Uterus (tissue), 4 donors: ENCODE results near the gene FKBP5. TPM values are rescaled to one million over a fixed set of nuclear protein-coding genes. Genes with fewer than 3 reads are reported as not detected.

Experiments
- DNase-seq, 2 donors: peaks; one replicate each; pipeline ENCODE4 v3.0.0-alpha.2; 2019 to 2020
- H3K27ac ChIP-seq, 2 donors: fragments of 200-600 bp; sonication (generic); 1 replicate in 1 of 2; 2 replicates in 1 of 2; pipeline ENCODE4 v1.5.1; 2016 to 2018
- H3K27me3 ChIP-seq, 2 donors: fragments of 200-600 bp; sonication (generic); one replicate each; pipeline ENCODE4 v1.5.1; 2018 to 2019; ENCODE audit warnings: control low read depth in 1 of 2
- H3K36me3 ChIP-seq, 2 donors: fragments of 200-600 bp; sonication (generic); one replicate each; pipeline ENCODE4 v1.5.1; 2019; ENCODE audit warnings: control low read depth in 1 of 2
- H3K4me1 ChIP-seq, 2 donors: fragments of 200-600 bp; sonication (generic); one replicate each; pipeline ENCODE4 v1.5.1; 2018 to 2019; ENCODE audit warnings: control low read depth in 1 of 2
- H3K4me3 ChIP-seq, 2 donors: fragments of 200-600 bp; sonication (generic); 1 replicate in 1 of 2; 2 replicates in 1 of 2; pipeline ENCODE4 v1.5.1; 2018 to 2019; ENCODE audit warnings: mild to moderate bottlenecking in 1 of 2
- H3K9me3 ChIP-seq, 2 donors: fragments of 200-600 bp; sonication (generic); one replicate each; pipeline ENCODE4 v1.5.1; 2019; ENCODE audit warnings: control low read depth in 1 of 2
- POLR2A ChIP-seq, 2 donors: fragments of 450-650 bp; IDR thresholded peaks; one replicate each; pipeline ENCODE4 v1.6.1; 2016; ENCODE audit warnings: antibody characterized with exemption in 2 of 2, mild to moderate bottlenecking in 1 of 2, moderate library complexity in 1 of 2
- intact Hi-C: fragments of 100-400 bp; cut with DNase I; formaldehyde crosslinking; loops from one replicate; pipeline ENCODE4 v1.15.1; 2023; ENCODE audit warnings: low total_unique reads
- total RNA-seq, 4 donors: library from RNA; depleted of rRNA in 3 of 4; stranded (reverse); fragments of >200 nt in 3 of 4; gene quantifications; one replicate each; pipeline versions ENCODE4 v1.1.0 to v1.2.4, GENCODE V29; 2014 to 2023
- TF ChIP-seq, protein P1 (sequence below), 4 experiments: fragments of 200-600 bp in 2 of 4; fragments of 450-650 bp in 2 of 4; sonication (generic) in 2 of 4; IDR thresholded peaks; one replicate each; pipeline ENCODE4 v1.5.1; 2016 to 2019; ENCODE audit warnings: antibody characterized with exemption in 4 of 4, mild to moderate bottlenecking in 2 of 4, moderate library complexity in 1 of 4
- donor health status: DM: yes; HTN: yes; CAD: no.

Gene FKBP5
- total RNA-seq, 4 donors from 2014 or later: 35.1 to 197 (median 84.5) TPM

GRCh38 chr6:35724059-35724458 is 35.3 kb upstream of the FKBP5 start:
- Histone ChIP-seq H3K9me3 (no peaks in the 10 kb centered on the region), H3K27me3 (no peaks in the 10 kb centered on the region), H3K27ac (peak overlapping the region; percentile 98 to 100), H3K4me1 (peaks cover 14 to 28% of the 10 kb centered on the region in 2 donors), H3K4me3 (no peak overlapping the region), H3K36me3 (no peaks in the 10 kb centered on the region)
- no peak for DNase-seq
- TF ChIP-seq, protein P1, sequence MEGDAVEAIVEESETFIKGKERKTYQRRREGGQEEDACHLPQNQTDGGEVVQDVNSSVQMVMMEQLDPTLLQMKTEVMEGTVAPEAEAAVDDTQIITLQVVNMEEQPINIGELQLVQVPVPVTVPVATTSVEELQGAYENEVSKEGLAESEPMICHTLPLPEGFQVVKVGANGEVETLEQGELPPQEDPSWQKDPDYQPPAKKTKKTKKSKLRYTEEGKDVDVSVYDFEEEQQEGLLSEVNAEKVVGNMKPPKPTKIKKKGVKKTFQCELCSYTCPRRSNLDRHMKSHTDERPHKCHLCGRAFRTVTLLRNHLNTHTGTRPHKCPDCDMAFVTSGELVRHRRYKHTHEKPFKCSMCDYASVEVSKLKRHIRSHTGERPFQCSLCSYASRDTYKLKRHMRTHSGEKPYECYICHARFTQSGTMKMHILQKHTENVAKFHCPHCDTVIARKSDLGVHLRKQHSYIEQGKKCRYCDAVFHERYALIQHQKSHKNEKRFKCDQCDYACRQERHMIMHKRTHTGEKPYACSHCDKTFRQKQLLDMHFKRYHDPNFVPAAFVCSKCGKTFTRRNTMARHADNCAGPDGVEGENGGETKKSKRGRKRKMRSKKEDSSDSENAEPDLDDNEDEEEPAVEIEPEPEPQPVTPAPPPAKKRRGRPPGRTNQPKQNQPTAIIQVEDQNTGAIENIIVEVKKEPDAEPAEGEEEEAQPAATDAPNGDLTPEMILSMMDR (IDR thresholded peaks at IDR 0.05): no peak
- no peak for TF ChIP-seq POLR2A (IDR thresholded peaks at IDR 0.05)
- intact Hi-C loops: no loop called here

DNA sequence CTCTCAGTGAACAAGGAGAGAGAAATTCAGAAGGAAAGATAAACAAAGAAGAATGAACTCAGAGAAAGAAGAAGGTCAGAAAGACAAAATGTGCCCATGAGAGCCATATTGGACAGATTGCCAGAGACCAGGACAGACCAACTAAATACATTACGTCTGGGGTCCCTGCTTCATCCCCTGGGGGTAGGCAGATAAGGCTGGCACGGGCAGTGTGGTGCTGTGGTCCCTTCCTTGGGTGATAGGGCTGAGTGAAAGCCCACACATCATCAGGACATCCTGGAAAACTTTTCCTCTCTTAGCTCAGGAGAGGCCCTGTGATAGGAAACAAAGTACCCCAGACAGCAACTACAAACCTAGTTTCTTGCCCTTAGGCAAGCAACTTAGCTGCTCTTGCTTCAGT is 34.9 kb upstream of the FKBP5 start:
- Histone ChIP-seq H3K36me3 (no peaks in the 10 kb centered on the region), H3K9me3 (no peaks in the 10 kb centered on the region), H3K27ac (peak overlapping the region; percentile 98 to 100), H3K4me1 (peaks cover 10 to 24% of the 10 kb centered on the region in 2 donors), H3K27me3 (no peaks in the 10 kb centered on the region), H3K4me3 (no peak overlapping the region)
- intact Hi-C loops: no loop called here
- DNase-seq: no peak
- TF ChIP-seq POLR2A (IDR thresholded peaks at IDR 0.05): no peak
- TF ChIP-seq, protein P1 (IDR thresholded peaks at IDR 0.05): no peak

DNA sequence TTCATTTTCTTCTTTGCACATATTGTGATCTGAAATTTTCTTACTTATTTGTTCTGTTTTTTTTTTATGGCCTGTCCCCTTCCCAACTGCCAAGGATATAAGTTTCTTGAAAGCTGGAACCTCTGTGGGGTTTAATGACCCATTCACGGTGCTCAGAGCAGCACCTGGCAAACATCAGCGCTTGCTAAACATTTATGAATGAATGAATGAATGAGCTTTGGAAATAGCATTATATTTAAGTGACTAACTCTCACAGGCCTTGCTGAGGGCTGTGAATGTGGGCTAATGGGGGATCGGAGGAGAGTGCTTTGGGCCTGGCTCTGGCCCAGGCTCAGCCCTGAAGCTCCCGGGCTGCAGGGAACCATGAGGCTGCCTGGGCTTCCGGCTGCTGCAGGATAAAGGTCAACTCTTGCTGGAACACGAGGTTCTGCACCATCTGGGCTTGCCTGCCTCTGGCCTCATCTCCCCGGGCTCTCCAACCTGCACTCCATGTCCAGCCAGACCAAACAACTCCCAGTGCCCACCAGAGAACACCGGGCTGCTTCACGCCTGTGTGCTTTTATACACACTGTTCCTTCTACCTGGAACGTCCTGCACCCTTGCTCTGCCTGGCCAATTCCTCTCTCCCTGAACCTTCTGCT is 33.5 kb upstream of the FKBP5 start:
- Histone ChIP-seq H3K4me1 (peaks cover 10 to 20% of the 10 kb centered on the region in 2 donors), H3K4me3 (no peak overlapping the region), H3K27me3 (no peaks in the 10 kb centered on the region), H3K9me3 (no peaks in the 10 kb centered on the region), H3K36me3 (no peaks in the 10 kb centered on the region), H3K27ac (peak overlapping the region; percentile 20 to 32)
- TF ChIP-seq POLR2A (IDR thresholded peaks at IDR 0.05): no peak
- TF ChIP-seq, protein P1 (IDR thresholded peaks at IDR 0.05): no peak
- peak; percentile 52 to 67 for DNase-seq
- intact Hi-C loops: no loop called here

GRCh38 chr6:35719830-35720733 is 31.4 kb upstream of the FKBP5 start:
- no peaks in the 10 kb centered on the region for H3K9me3 ChIP-seq
- H3K4me3 ChIP-seq: no peak overlapping the region
- intact Hi-C loops: no loop called here
- peak overlapping the region; percentile 70 to 71 for H3K27ac ChIP-seq
- DNase-seq: peak in 1 of 2 donors; percentile 48
- peaks cover 0 to 4% of the 10 kb centered on the region in 2 donors for H3K4me1 ChIP-seq
- H3K36me3 ChIP-seq: no peaks in the 10 kb centered on the region
- TF ChIP-seq, protein P1 (IDR thresholded peaks at IDR 0.05): no peak
- TF ChIP-seq POLR2A (IDR thresholded peaks at IDR 0.05): peak in 1 of 2 donors; percentile 1
- no peaks in the 10 kb centered on the region for H3K27me3 ChIP-seq

GRCh38 chr6:35719404-35719829 is 30.7 kb upstream of the FKBP5 start:
- DNase-seq: peak in 1 of 2 donors; percentile 27
- Histone ChIP-seq H3K36me3 (no peaks in the 10 kb centered on the region), H3K4me3 (no peak overlapping the region), H3K27ac (peak overlapping the region; percentile 70 to 71), H3K9me3 (no peaks in the 10 kb centered on the region), H3K4me1 (peaks cover 0 to 4% of the 10 kb centered on the region in 2 donors), H3K27me3 (no peaks in the 10 kb centered on the region)
- no peak for TF ChIP-seq POLR2A (IDR thresholded peaks at IDR 0.05)
- TF ChIP-seq, protein P1 (IDR thresholded peaks at IDR 0.05): no peak
- intact Hi-C loops: no loop called here
